ENCODE data around the gene GUSB.
"Not testable (repeated sequence)": the region's sequence is repeated elsewhere in the genome, so short reads cannot be mapped to it uniquely, and the experiment has no call there.

The GUSB gene

GRCh38 chr7:65975814-65976445, 6.1 kb downstream of the GUSB start:
- DNase-seq (ENCODE audit: low read depth in 3 of 3) = no peak

DNA sequence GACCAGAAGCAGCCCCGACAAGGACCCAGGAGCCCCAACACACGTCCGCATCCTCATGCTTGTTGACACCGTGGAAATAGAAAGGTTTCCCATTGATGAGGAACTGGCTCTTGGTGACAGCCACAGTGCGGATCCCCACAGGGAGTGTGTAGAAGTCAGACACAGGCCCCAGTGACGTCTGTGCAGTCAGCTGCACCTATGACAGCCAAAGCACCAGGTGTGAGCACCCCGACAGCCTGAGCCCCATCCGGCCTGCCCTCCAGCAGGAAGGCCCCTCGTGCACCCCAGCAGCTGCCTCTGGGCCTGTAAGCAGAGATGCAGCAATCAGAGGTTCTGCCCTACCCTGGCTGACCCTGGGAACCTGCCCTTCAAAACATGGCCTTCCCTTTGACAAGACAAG, 7.1 kb downstream of the GUSB start:
- no peak for DNase-seq (ENCODE audit: low read depth in 3 of 3)

DNA sequence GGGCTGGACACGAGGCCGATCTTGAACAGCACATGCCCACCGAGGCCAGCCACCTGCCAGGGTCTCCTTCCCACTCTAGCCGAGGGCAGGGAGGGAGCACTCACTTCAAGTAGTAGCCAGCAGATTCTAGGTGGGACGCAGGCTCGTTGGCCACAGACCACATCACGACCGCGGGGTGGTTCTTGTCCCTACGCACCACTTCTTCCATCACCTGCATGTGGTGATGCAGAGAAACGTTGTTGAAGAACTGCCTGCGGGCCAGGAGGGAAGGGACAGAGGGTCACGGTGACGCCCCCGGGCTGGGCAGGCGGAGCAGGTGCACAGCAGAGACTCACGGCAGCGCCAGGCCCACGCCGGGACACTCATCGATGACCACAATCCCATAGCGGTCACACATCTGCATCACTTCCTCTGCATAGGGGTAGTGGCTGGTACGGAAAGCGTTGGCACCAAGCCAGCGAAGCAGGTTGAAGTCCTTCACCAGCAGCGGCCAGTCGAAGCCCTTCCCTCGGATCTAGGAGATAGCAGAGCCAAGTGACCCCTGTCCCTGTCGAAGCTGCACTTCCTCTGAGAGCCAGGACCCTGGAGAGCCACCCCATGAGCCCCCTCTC, 7.7 kb downstream of the GUSB start:
- DNase-seq (ENCODE audit: low read depth in 3 of 3) = no peak

GRCh38 chr7:65972976-65973375, 9.0 kb downstream of the GUSB start:
- DNase-seq (ENCODE audit: low read depth in 3 of 3) = no peak

- DNase-seq (ENCODE audit: low read depth in 3 of 3) = no peak
These were observed 11.0 kb downstream of the GUSB start for GRCh38 chr7:65971021-65971420.

DNA sequence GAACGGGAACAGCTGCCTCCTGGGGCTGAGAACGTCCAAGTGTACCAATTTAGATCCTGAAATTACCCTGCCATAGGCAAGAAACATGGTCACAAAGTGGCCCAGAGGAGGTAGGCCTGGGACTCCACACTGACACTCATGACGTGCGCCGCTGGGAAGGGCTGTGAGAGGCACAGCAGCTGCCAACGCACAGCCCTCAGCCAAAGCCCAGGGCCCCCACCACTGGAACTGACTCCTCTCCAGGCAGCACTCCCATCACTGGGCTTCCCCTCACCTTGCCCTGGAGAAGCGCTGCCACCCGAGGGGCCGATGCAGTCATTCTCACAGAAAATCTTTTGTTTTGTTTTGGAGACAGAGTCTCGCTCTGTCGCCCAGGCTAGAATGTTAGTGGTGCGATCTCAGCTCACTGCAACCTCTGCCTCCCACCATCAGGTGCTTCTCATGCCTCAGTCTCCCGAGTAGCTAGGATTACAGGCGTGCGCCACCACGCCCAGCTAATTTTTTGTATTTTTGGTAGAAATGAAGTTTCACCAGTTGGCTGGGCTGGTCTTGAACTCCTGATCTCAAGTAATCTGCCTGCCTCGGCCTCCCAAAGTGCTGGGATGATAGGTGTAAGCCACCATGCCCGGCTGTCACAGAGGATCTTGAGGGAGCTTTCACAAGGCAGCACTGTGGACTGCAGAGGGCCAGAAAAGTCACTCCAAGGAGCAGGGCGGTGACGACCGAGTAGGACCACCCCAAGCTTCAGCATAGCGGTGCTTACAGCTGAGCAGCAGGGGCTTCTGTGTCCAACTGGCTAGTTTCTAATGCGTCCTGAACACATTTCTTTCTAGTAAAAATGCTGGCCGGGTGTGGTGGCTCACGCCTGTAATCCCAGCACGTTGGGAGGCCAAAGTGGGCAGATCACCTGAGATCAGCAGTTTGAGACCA, 13.5 kb downstream of the GUSB start:
- no peak for DNase-seq (ENCODE audit: low read depth in 3 of 3)

DNA sequence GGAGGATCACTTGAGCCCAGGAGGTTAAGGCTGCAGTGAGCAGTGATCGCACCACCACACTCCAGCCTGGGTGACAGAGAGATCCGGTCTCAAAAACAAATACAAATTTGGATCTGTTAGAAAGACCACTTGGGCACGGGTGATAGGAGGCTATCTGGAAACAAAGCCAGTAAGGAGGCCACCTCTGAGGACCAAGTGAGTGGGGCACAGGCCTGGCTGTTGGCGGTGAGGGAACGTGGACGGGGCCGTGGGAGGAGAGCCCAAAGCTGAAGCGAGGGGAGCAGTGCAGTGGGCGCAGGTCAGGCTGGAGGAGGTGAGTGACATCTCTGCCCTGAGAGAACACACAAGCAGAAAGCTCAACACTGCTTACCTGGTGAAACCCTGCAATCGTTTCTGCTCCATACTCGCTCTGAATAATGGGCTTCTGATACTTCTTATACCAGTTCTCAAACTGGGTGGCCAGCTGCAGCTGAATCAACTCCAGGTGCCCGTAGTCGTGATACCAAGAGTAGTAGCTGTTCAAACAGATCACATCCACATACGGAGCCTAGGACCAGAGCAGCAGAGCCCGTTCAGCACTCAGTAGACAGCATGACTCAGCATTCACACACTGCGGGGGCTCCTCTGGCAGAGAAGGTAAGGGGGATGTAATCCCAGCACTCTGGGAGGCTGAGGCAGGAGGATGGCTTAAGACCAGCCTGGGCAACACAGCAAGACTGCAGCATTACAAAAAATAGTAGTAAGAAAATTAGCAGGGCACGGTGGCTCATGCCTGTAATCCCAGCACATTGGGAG, 14.5 kb downstream of the GUSB start:
- no peak for DNase-seq (ENCODE audit: low read depth in 3 of 3)

DNA sequence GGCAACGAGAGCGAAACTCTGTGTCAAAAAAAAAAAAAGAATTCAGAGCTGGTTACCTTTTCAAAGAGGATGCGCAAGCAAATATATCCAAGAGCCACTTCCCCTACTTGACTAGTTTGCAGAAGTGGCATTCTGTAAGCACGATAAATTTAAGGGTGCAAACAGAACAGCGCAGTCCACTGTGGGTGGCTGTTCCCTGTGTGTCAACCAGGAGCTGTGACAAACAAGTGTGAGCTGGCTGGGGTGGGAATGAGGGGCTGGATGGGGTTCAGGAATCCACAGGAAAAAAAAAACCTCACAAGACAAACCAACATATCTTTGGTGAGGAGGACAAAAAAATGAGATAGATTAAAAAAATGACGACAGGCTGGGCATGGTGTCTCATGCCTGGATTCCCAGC, 15.9 kb downstream of the GUSB start:
- DNase-seq (ENCODE audit: low read depth in 3 of 3) = no peak

- DNase-seq (ENCODE audit: low read depth in 3 of 3) = not testable (repeated sequence)
These were observed 17.3 kb downstream of the GUSB start for GRCh38 chr7:65964671-65965070.

- no peak for DNase-seq (ENCODE audit: low read depth in 3 of 3)
These were observed 20.0 kb downstream of the GUSB start for GRCh38 chr7:65962033-65962432.

GRCh38 chr7:65960351-65961074, 21.5 kb downstream of the GUSB start:
- no peak for DNase-seq (ENCODE audit: low read depth in 3 of 3)

- no peak for DNase-seq (ENCODE audit: low read depth in 3 of 3)
These were observed 26.3 kb downstream of the GUSB start for GRCh38 chr7:65955718-65956117.

DNA sequence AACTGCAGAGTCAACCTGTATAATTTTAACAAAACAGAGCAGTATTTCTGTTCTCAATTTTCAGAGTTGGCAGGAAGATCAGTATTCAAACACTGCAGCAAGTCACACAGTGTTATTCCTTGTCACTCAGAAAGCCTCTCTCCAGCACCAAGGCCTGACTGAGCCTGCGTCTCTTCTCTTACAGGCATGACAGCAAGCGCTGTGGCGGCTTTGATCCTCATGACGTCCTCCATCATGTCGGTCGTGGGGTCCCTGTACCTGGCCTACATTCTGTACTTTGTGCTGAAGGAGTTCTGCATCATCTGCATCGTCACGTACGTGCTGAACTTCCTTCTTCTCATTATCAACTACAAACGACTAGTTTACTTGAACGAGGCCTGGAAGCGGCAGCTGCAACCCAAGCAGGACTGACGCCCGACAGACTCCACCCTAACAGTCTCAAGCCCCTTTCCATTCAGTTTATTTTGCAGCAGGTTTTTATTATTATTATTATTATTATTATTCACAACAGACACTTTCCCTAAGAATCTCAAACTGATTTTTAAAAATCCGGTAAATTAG, 28.0 kb downstream of the GUSB start:
- no peak for DNase-seq (ENCODE audit: low read depth in 3 of 3)

GRCh38 chr7:65953001-65953720, 28.9 kb downstream of the GUSB start:
- DNase-seq (ENCODE audit: low read depth in 3 of 3) = no peak

DNA sequence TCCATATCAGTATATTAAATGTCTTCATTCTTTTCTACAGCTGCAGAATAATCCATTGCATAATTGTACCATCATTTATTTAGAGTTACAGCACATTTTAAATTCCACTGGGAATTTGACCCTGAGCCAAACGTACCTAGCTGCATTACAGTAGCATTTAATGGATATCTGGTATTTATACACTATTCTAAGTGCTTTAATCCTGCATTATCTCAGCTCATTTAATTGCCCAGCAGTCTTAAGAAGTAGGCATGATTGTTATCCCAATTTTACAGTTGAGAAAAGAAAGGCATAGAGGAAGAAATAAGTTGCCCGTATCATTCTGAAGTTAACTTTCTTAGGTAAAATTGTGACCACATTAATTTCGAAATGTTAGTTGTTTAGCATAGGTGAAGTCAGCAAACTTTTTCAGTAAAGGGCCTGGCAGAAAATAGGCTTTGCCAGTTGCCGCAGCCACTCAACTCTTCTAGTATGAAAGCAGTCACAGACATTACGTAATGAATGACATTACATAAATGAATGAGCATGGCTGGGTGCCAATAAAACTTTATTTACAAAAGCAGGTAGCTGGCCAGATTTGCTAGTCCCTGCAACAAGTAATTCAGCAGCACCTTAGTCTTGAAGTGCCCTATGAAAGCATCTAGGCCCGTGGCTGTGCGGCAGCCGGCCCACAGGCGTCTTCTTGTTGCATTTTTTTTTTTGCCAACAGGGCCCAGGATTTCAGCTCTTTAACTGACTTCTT, 30.0 kb downstream of the GUSB start:
- DNase-seq (ENCODE audit: low read depth in 3 of 3) = no peak

GRCh38 chr7:65946904-65947303, 35.1 kb downstream of the GUSB start:
- DNase-seq (ENCODE audit: low read depth in 3 of 3) = no peak

- not testable (repeated sequence) for DNase-seq (ENCODE audit: low read depth in 3 of 3)
These were observed 36.2 kb downstream of the GUSB start for GRCh38 chr7:65945787-65946186.

GRCh38 chr7:65938336-65938895, 43.6 kb downstream of the GUSB start:
- no peak for DNase-seq (ENCODE audit: low read depth in 3 of 3)

- no peak for DNase-seq (ENCODE audit: low read depth in 3 of 3)
These were observed 44.7 kb downstream of the GUSB start for GRCh38 chr7:65937296-65937695.
